Glutamatergic neuron (in vitro differentiated cells): ENCODE measurements around the gene NPSR1. TPM values are rescaled to one million over a fixed set of nuclear protein-coding genes. Genes with fewer than 3 reads are reported as not detected.

Source experiments
- DNase-seq: peaks from one replicate; pipeline ENCODE4 v3.0.0; 2022
- H3K27ac Mint-ChIP-seq: one replicate; pipeline ENCODE4 v1.8.0; 2020; ENCODE audit warnings: mild to moderate bottlenecking, mixed read lengths, inconsistent platforms; ENCODE audit not compliant: unreplicated experiment
- H3K27me3 Mint-ChIP-seq: one replicate; pipeline ENCODE4 v1.8.0; 2020; ENCODE audit warnings: mild to moderate bottlenecking, moderate library complexity, mixed read lengths, inconsistent platforms; ENCODE audit not compliant: unreplicated experiment
- H3K36me3 Mint-ChIP-seq: one replicate; pipeline ENCODE4 v1.8.0; 2020; ENCODE audit warnings: mild to moderate bottlenecking, mixed read lengths, inconsistent platforms; ENCODE audit not compliant: unreplicated experiment
- H3K4me1 Mint-ChIP-seq: one replicate; pipeline ENCODE4 v1.8.0; 2020; ENCODE audit warnings: mild to moderate bottlenecking, low read depth, mixed read lengths, inconsistent platforms; ENCODE audit not compliant: unreplicated experiment
- H3K4me3 Mint-ChIP-seq: one replicate; pipeline ENCODE4 v1.8.0; 2020; ENCODE audit warnings: mild to moderate bottlenecking, mixed read lengths, inconsistent platforms; ENCODE audit not compliant: unreplicated experiment
- H3K9me3 Mint-ChIP-seq: one replicate; pipeline ENCODE4 v1.8.0; 2020; ENCODE audit warnings: mild to moderate bottlenecking, moderate library complexity, mixed read lengths, inconsistent platforms; ENCODE audit not compliant: unreplicated experiment
- CTCF ChIP-seq: fragments of 200-600 bp; sonication (generic); IDR thresholded peaks from one replicate; pipeline ENCODE4 v1.5.0; 2021; ENCODE audit not compliant: partially characterized antibody, unreplicated experiment
- total RNA-seq: library from RNA; stranded (reverse); fragmentation: NEBNext Ultra II Directional; extraction: Animal tissue kit (Norgen Biotek cat#: 25700); gene quantifications from one replicate; pipeline ENCODE4 v1.2.1, GENCODE V29; 2021; ENCODE audit not compliant: unreplicated experiment

The NPSR1 gene
- total RNA-seq, 1 donor from 2014 or later = not detected

- TF ChIP-seq CTCF = no peak
- Mint-ChIP-seq H3K36me3 (peaks cover 16% of the 10 kb centered on the region), H3K27ac (no peak overlapping the region), H3K4me3 (no peak overlapping the region), H3K9me3 (no peaks in the 10 kb centered on the region), H3K27me3 (no peaks in the 10 kb centered on the region), H3K4me1 (no peaks in the 10 kb centered on the region)
- DNase-seq = no peak
Observed at GRCh38 chr7:34886856-34887255, 228.8 kb downstream of the NPSR1 start.

GRCh38 chr7:34889951-34890350, 231.9 kb downstream of the NPSR1 start:
- DNase-seq = no peak
- no peak overlapping the region for H3K4me3 Mint-ChIP-seq
- H3K36me3 Mint-ChIP-seq = peaks cover 17% of the 10 kb centered on the region
- TF ChIP-seq CTCF = no peak
- H3K9me3 Mint-ChIP-seq = peaks cover 4% of the 10 kb centered on the region
- no peak overlapping the region for H3K27ac Mint-ChIP-seq
- no peaks in the 10 kb centered on the region for H3K27me3 Mint-ChIP-seq
- H3K4me1 Mint-ChIP-seq = no peaks in the 10 kb centered on the region

- H3K36me3 Mint-ChIP-seq = peaks cover 35% of the 10 kb centered on the region
- H3K9me3 Mint-ChIP-seq = peaks cover 10% of the 10 kb centered on the region
- no peak overlapping the region for H3K27ac Mint-ChIP-seq
Observed at GRCh38 chr7:34895202-34895601, 237.2 kb downstream of the NPSR1 start.

More at GRCh38 chr7:34895202-34895601, 237.2 kb downstream of the NPSR1 start:
- peaks cover 3% of the 10 kb centered on the region for H3K27me3 Mint-ChIP-seq
- no peak for DNase-seq
- TF ChIP-seq CTCF = no peak
- H3K4me1 Mint-ChIP-seq = no peaks in the 10 kb centered on the region
- no peak overlapping the region for H3K4me3 Mint-ChIP-seq
